GM19328 (cell line): ENCODE measurements around the gene GCK.

ENCODE experiments used
- ATAC-seq: cut with Tn5 transposase; IDR thresholded peaks from one replicate; pipeline ENCODE4 v1.9.1; 2021; ENCODE audit warnings: mild to moderate bottlenecking, moderate library complexity; ENCODE audit not compliant: unreplicated experiment

The GCK gene

GRCh38 chr7:44097064-44097932, 91.9 kb downstream of the GCK start:
- no peak for ATAC-seq

DNA sequence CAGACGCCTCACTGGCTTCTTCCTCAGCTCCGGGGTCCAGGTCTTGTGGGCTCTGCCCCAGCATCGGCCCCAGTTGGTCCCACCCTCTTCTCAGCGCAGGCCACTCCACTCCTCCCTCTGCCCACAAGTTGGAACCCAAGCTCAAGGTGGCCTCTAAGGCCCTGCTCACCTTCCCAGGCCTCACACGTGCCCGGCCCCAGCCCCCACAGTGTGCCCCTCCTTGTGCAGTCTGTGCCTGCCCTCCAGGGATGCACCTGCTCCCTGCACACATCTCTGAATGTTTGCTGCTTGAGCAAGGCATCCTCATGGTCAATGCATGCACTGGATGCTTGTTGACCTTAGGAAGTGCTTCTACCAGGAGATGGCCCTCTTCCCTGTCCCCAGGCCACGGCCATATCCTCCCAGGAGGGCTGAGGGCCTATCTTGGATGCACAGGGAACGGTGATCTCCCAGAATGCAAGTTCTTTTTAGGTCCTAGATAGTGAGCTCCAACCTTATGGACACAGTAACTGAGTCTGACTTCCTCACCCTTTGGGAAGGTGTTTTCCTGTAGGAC, 92.8 kb downstream of the GCK start:
- ATAC-seq: no peak

- no peak for ATAC-seq
Measured at GRCh38 chr7:44095781-44096180, 93.5 kb downstream of the GCK start.

DNA sequence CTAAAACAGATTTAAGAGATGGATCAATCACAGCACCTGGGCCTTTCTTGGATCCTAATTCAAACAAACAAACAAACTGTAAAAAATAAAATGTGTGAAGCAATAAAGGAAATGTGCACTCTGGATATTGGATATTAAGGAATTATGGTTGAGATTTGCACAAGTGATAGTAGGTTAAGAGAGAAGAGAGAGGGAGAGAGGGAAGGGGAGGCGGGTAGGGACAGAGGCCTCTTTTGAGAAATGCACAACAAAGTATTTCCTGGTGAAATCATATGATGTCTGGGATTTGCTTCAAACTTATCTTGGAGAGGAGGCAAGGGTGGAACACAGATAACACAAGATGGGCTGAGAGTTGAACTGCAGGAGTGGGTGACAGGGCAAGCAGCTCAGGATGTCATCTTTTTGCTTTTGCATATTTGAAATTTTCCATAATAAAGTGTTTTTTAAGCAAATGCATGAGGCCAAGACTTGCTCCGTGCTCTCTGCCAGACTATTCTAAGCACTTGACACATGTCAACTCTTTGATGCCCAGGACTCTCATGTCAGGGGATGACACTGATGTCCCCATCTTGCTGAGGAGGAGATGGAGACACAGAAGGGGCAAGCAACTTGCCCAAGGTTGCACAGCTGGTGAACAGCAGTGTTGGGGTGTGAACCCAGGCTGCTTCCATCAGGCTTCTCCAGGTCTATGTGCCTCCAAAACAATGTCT, 94.2 kb downstream of the GCK start:
- no peak for ATAC-seq

DNA sequence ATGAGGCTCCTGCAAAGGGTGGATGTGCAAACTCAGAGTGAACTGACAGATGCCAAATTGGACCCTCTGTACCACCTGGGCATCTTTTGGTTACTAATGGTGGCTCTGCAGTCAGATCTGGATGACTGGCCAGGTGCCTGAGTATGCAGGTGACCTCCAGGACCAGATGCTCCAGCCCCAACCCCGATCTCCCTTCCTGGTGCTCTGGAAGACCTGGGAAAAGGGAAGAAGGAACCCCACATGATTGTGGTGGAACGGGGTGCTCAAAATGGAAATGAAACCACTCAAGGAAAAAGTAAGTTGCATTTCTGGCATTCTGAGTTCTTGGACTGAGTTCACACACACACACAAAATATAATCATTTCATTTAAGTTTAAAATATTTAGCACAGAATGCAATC, 94.9 kb downstream of the GCK start:
- no peak for ATAC-seq
